Umbilical cord (tissue), 2 donors: ENCODE results near the gene BNC1. TPM values are rescaled to one million over a fixed set of nuclear protein-coding genes. Genes with fewer than 3 reads are reported as not detected.
"Not testable (repeated sequence)": the region's sequence is repeated elsewhere in the genome, so short reads cannot be mapped to it uniquely, and the experiment has no call there.

Source experiments
- DNase-seq: peaks from one replicate; pipeline ENCODE4 v3.0.0-alpha.2; 2015; ENCODE audit warnings: low spot score
- total RNA-seq: library from RNA; depleted of rRNA; stranded (reverse); fragments of >200 nt; gene quantifications from one replicate; pipeline ENCODE4 v1.2.3, GENCODE V29; 2014; ENCODE audit warnings: low replicate concordance; ENCODE audit not compliant: insufficient read depth

The BNC1 gene
- total RNA-seq, 1 donor from 2014 or later = 6.3 TPM

GRCh38 chr15:83299462-83299861 is 15.0 kb upstream of the BNC1 start:
- DNase-seq = no peak

GRCh38 chr15:83295417-83295816 is 11.0 kb upstream of the BNC1 start:
- no peak for DNase-seq

- no peak for DNase-seq
Measured at GRCh38 chr15:83293201-83293600, 8.7 kb upstream of the BNC1 start.

- no peak for DNase-seq
Measured at GRCh38 chr15:83292317-83292716, 7.9 kb upstream of the BNC1 start.

GRCh38 chr15:83290236-83290635 is 5.8 kb upstream of the BNC1 start:
- DNase-seq = no peak

GRCh38 chr15:83289160-83289559 is 4.7 kb upstream of the BNC1 start:
- DNase-seq = no peak

GRCh38 chr15:83288381-83288801 is 3.9 kb upstream of the BNC1 start:
- DNase-seq = peak; percentile 26

- DNase-seq = peak; percentile 46
Measured at GRCh38 chr15:83287541-83288027, 3.1 kb upstream of the BNC1 start.

- peak; percentile 43 for DNase-seq
Measured at GRCh38 chr15:83285979-83286553, 1.6 kb upstream of the BNC1 start.

- no peak for DNase-seq
Measured at GRCh38 chr15:83285284-83285978, 967 bp upstream of the BNC1 start.

GRCh38 chr15:83283813-83284558 is 478 bp downstream of the BNC1 start:
- no peak for DNase-seq

GRCh38 chr15:83283138-83283812 is 1.2 kb downstream of the BNC1 start:
- peak; percentile 32 for DNase-seq

- peak; percentile 40 for DNase-seq
Measured at GRCh38 chr15:83282776-83283137, 1.7 kb downstream of the BNC1 start.

GRCh38 chr15:83282141-83282540 is 2.3 kb downstream of the BNC1 start:
- no peak for DNase-seq

- DNase-seq = no peak
Measured at GRCh38 chr15:83278191-83278590, 6.3 kb downstream of the BNC1 start.

- no peak for DNase-seq
Measured at GRCh38 chr15:83276661-83277060, 7.8 kb downstream of the BNC1 start.

- no peak for DNase-seq
Measured at GRCh38 chr15:83275412-83275811, 9.1 kb downstream of the BNC1 start.

- DNase-seq = no peak
Measured at GRCh38 chr15:83270176-83270575, 14.3 kb downstream of the BNC1 start.

GRCh38 chr15:83268147-83268546 is 16.3 kb downstream of the BNC1 start:
- no peak for DNase-seq

GRCh38 chr15:83262594-83263315 is 21.7 kb downstream of the BNC1 start:
- DNase-seq = no peak

GRCh38 chr15:83262181-83262580 is 22.3 kb downstream of the BNC1 start:
- not testable (repeated sequence) for DNase-seq
